ENCODE results near the gene ALS2CL.

DNA sequence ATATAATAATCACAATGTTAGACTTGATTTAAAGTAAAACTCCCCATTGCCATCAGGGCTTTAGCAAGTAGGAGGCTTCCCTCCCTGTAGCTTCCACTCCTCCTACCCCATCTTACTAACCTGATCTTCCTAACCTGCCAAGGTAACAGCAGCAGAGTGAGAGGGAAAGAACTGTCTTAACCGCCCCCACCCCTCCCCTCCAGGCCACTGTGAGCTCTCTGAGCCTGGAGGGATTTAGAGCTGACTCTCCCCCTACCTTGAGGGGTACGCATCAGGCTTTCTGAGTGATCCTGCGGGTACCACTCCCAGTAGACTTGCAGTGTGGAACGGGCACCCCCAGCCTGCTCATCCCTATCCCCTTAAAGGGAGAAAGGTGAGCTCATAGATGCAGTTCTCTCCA is 35.6 kb upstream of the ALS2CL start:
- TF ChIP-seq, protein P1, sequence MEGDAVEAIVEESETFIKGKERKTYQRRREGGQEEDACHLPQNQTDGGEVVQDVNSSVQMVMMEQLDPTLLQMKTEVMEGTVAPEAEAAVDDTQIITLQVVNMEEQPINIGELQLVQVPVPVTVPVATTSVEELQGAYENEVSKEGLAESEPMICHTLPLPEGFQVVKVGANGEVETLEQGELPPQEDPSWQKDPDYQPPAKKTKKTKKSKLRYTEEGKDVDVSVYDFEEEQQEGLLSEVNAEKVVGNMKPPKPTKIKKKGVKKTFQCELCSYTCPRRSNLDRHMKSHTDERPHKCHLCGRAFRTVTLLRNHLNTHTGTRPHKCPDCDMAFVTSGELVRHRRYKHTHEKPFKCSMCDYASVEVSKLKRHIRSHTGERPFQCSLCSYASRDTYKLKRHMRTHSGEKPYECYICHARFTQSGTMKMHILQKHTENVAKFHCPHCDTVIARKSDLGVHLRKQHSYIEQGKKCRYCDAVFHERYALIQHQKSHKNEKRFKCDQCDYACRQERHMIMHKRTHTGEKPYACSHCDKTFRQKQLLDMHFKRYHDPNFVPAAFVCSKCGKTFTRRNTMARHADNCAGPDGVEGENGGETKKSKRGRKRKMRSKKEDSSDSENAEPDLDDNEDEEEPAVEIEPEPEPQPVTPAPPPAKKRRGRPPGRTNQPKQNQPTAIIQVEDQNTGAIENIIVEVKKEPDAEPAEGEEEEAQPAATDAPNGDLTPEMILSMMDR (IDR thresholded peaks at IDR 0.05 in 2 of 3, conservative IDR thresholded peaks at IDR 0.05 in 1 of 3; ENCODE audit: borderline replicate concordance in 1 of 3, insufficient read depth in 1 of 3, low read depth in 2 of 3, low read length in 2 of 3) = no peak
- TF ChIP-seq, protein P2, sequence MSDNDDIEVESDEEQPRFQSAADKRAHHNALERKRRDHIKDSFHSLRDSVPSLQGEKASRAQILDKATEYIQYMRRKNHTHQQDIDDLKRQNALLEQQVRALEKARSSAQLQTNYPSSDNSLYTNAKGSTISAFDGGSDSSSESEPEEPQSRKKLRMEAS (IDR thresholded peaks at IDR 0.05) = no peak
- TF ChIP-seq EZH2 (IDR thresholded peaks at IDR 0.05) = no peak
- TF ChIP-seq, protein P3, sequence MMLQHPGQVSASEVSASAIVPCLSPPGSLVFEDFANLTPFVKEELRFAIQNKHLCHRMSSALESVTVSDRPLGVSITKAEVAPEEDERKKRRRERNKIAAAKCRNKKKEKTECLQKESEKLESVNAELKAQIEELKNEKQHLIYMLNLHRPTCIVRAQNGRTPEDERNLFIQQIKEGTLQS (IDR thresholded peaks at IDR 0.05) = no peak

All from HCT116 (cell line).